ENCODE data around the gene SLCO4A1.

The SLCO4A1 gene

GRCh38 chr20:62664019-62664971 is 22.0 kb downstream of the SLCO4A1 start:
- no peak overlapping the region for H3K9ac ChIP-seq (ENCODE audit: low read length in 5 of 5)
- H3K9me3 ChIP-seq (ENCODE audit: control insufficient read depth in 5 of 5, low read length in 5 of 5), result no peaks in the 10 kb centered on the region
- no peak overlapping the region for H3K27ac ChIP-seq (ENCODE audit: low read depth, low read length)
- peaks cover 3 to 30% (median 19%) of the 10 kb centered on the region in 5 donors for H3K4me1 ChIP-seq (ENCODE audit: control insufficient read depth in 5 of 5, insufficient read depth in 5 of 5, low read length in 5 of 5)
- peaks cover 0 to 11% (median 0%) of the 10 kb centered on the region in 5 donors for H3K36me3 ChIP-seq (ENCODE audit: control insufficient read depth in 5 of 5, insufficient read depth in 5 of 5, low read length in 5 of 5)
- peaks cover 0 to 22% (median 10%) of the 10 kb centered on the region in 5 donors for H3K27me3 ChIP-seq (ENCODE audit: control insufficient read depth in 5 of 5, insufficient read depth in 4 of 5, low read length in 5 of 5)
- no peak overlapping the region for H3K4me3 ChIP-seq (ENCODE audit: low read depth in 1 of 5, low read length in 5 of 5)

- Histone ChIP-seq H3K9me3 (ENCODE audit: control insufficient read depth in 5 of 5, low read length in 5 of 5) (no peaks in the 10 kb centered on the region), H3K4me1 (ENCODE audit: control insufficient read depth in 5 of 5, insufficient read depth in 5 of 5, low read length in 5 of 5) (peaks cover 3 to 28% (median 17%) of the 10 kb centered on the region in 5 donors), H3K27ac (ENCODE audit: low read depth, low read length) (no peak overlapping the region), H3K4me3 (ENCODE audit: low read depth in 1 of 5, low read length in 5 of 5) (no peak overlapping the region), H3K9ac (ENCODE audit: low read length in 5 of 5) (no peak overlapping the region), H3K27me3 (ENCODE audit: control insufficient read depth in 5 of 5, insufficient read depth in 4 of 5, low read length in 5 of 5) (peaks cover 0 to 21% (median 8%) of the 10 kb centered on the region in 5 donors), H3K36me3 (ENCODE audit: control insufficient read depth in 5 of 5, insufficient read depth in 5 of 5, low read length in 5 of 5) (peaks cover 0 to 14% (median 0%) of the 10 kb centered on the region in 5 donors)
Observed at GRCh38 chr20:62665153-62665754, 23.0 kb downstream of the SLCO4A1 start.

- Histone ChIP-seq H3K9ac (ENCODE audit: low read length in 5 of 5) (no peak overlapping the region), H3K27ac (ENCODE audit: low read depth, low read length) (no peak overlapping the region), H3K4me1 (ENCODE audit: control insufficient read depth in 5 of 5, insufficient read depth in 5 of 5, low read length in 5 of 5) (peaks cover 3 to 28% (median 17%) of the 10 kb centered on the region in 5 donors)
Observed at GRCh38 chr20:62665826-62666735, 23.8 kb downstream of the SLCO4A1 start.

GRCh38 chr20:62666736-62667529 is 24.6 kb downstream of the SLCO4A1 start:
- H3K27ac ChIP-seq (ENCODE audit: low read depth, low read length), result no peak overlapping the region

More at GRCh38 chr20:62665826-62666735, 23.8 kb downstream of the SLCO4A1 start:
- Histone ChIP-seq H3K36me3 (ENCODE audit: control insufficient read depth in 5 of 5, insufficient read depth in 5 of 5, low read length in 5 of 5) (peaks cover 0 to 12% (median 0%) of the 10 kb centered on the region in 5 donors), H3K9me3 (ENCODE audit: control insufficient read depth in 5 of 5, low read length in 5 of 5) (no peaks in the 10 kb centered on the region), H3K27me3 (ENCODE audit: control insufficient read depth in 5 of 5, insufficient read depth in 4 of 5, low read length in 5 of 5) (peaks cover 2 to 19% (median 3%) of the 10 kb centered on the region in 5 donors), H3K4me3 (ENCODE audit: low read depth in 1 of 5, low read length in 5 of 5) (no peak overlapping the region)

GRCh38 chr20:62667530-62668440 is 25.5 kb downstream of the SLCO4A1 start:
- H3K4me3 ChIP-seq (ENCODE audit: low read depth in 1 of 5, low read length in 5 of 5), result no peak overlapping the region
- H3K4me1 ChIP-seq (ENCODE audit: control insufficient read depth in 5 of 5, insufficient read depth in 5 of 5, low read length in 5 of 5), result peaks cover 3 to 28% (median 17%) of the 10 kb centered on the region in 5 donors
- H3K36me3 ChIP-seq (ENCODE audit: control insufficient read depth in 5 of 5, insufficient read depth in 5 of 5, low read length in 5 of 5), result peaks cover 0 to 12% (median 0%) of the 10 kb centered on the region in 5 donors
- peaks cover 0 to 14% (median 3%) of the 10 kb centered on the region in 5 donors for H3K27me3 ChIP-seq (ENCODE audit: control insufficient read depth in 5 of 5, insufficient read depth in 4 of 5, low read length in 5 of 5)
- no peak overlapping the region for H3K9ac ChIP-seq (ENCODE audit: low read length in 5 of 5)
- no peak overlapping the region for H3K27ac ChIP-seq (ENCODE audit: low read depth, low read length)
- no peaks in the 10 kb centered on the region for H3K9me3 ChIP-seq (ENCODE audit: control insufficient read depth in 5 of 5, low read length in 5 of 5)

More at GRCh38 chr20:62666736-62667529, 24.6 kb downstream of the SLCO4A1 start:
- H3K9ac ChIP-seq (ENCODE audit: low read length in 5 of 5), result no peak overlapping the region
- H3K9me3 ChIP-seq (ENCODE audit: control insufficient read depth in 5 of 5, low read length in 5 of 5), result no peaks in the 10 kb centered on the region
- peaks cover 0 to 12% (median 0%) of the 10 kb centered on the region in 5 donors for H3K36me3 ChIP-seq (ENCODE audit: control insufficient read depth in 5 of 5, insufficient read depth in 5 of 5, low read length in 5 of 5)
- peaks cover 3 to 28% (median 17%) of the 10 kb centered on the region in 5 donors for H3K4me1 ChIP-seq (ENCODE audit: control insufficient read depth in 5 of 5, insufficient read depth in 5 of 5, low read length in 5 of 5)
- H3K27me3 ChIP-seq (ENCODE audit: control insufficient read depth in 5 of 5, insufficient read depth in 4 of 5, low read length in 5 of 5), result peaks cover 2 to 14% (median 3%) of the 10 kb centered on the region in 5 donors
- no peak overlapping the region for H3K4me3 ChIP-seq (ENCODE audit: low read depth in 1 of 5, low read length in 5 of 5)

GRCh38 chr20:62668441-62669027 is 26.2 kb downstream of the SLCO4A1 start:
- Histone ChIP-seq H3K9me3 (ENCODE audit: control insufficient read depth in 5 of 5, low read length in 5 of 5) (no peaks in the 10 kb centered on the region), H3K27ac (ENCODE audit: low read depth, low read length) (no peak overlapping the region), H3K4me3 (ENCODE audit: low read depth in 1 of 5, low read length in 5 of 5) (no peak overlapping the region), H3K27me3 (ENCODE audit: control insufficient read depth in 5 of 5, insufficient read depth in 4 of 5, low read length in 5 of 5) (peaks cover 0 to 17% (median 6%) of the 10 kb centered on the region in 5 donors), H3K4me1 (ENCODE audit: control insufficient read depth in 5 of 5, insufficient read depth in 5 of 5, low read length in 5 of 5) (peaks cover 4 to 34% (median 17%) of the 10 kb centered on the region in 5 donors), H3K36me3 (ENCODE audit: control insufficient read depth in 5 of 5, insufficient read depth in 5 of 5, low read length in 5 of 5) (peaks cover 0 to 7% (median 0%) of the 10 kb centered on the region in 5 donors), H3K9ac (ENCODE audit: low read length in 5 of 5) (no peak overlapping the region)

- no peak overlapping the region for H3K27ac ChIP-seq (ENCODE audit: low read depth, low read length)
- no peak overlapping the region for H3K9ac ChIP-seq (ENCODE audit: low read length in 5 of 5)
- H3K27me3 ChIP-seq (ENCODE audit: control insufficient read depth in 5 of 5, insufficient read depth in 4 of 5, low read length in 5 of 5), result peaks cover 4 to 24% (median 13%) of the 10 kb centered on the region in 5 donors
- H3K4me3 ChIP-seq (ENCODE audit: low read depth in 1 of 5, low read length in 5 of 5), result no peak overlapping the region
- peaks cover 4 to 35% (median 17%) of the 10 kb centered on the region in 5 donors for H3K4me1 ChIP-seq (ENCODE audit: control insufficient read depth in 5 of 5, insufficient read depth in 5 of 5, low read length in 5 of 5)
- peaks cover 0 to 7% (median 0%) of the 10 kb centered on the region in 5 donors for H3K36me3 ChIP-seq (ENCODE audit: control insufficient read depth in 5 of 5, insufficient read depth in 5 of 5, low read length in 5 of 5)
- H3K9me3 ChIP-seq (ENCODE audit: control insufficient read depth in 5 of 5, low read length in 5 of 5), result no peaks in the 10 kb centered on the region
Observed at GRCh38 chr20:62669249-62669648, 26.9 kb downstream of the SLCO4A1 start.

- Histone ChIP-seq H3K9ac (ENCODE audit: low read length in 5 of 5) (no peak overlapping the region), H3K27ac (ENCODE audit: low read depth, low read length) (no peak overlapping the region), H3K27me3 (ENCODE audit: control insufficient read depth in 5 of 5, insufficient read depth in 4 of 5, low read length in 5 of 5) (peaks cover 13 to 33% (median 19%) of the 10 kb centered on the region in 5 donors), H3K9me3 (ENCODE audit: control insufficient read depth in 5 of 5, low read length in 5 of 5) (no peaks in the 10 kb centered on the region), H3K4me1 (ENCODE audit: control insufficient read depth in 5 of 5, insufficient read depth in 5 of 5, low read length in 5 of 5) (peaks cover 4 to 34% (median 17%) of the 10 kb centered on the region in 5 donors), H3K4me3 (ENCODE audit: low read depth in 1 of 5, low read length in 5 of 5) (no peak overlapping the region), H3K36me3 (ENCODE audit: control insufficient read depth in 5 of 5, insufficient read depth in 5 of 5, low read length in 5 of 5) (peaks cover 0 to 7% (median 0%) of the 10 kb centered on the region in 5 donors)
Observed at GRCh38 chr20:62670156-62670555, 27.9 kb downstream of the SLCO4A1 start.

Measured in subcutaneous abdominal adipose tissue (tissue), 5 donors.